HepG2 (cell line): ENCODE measurements around the gene SDC4. TPM values are rescaled to one million over a fixed set of nuclear protein-coding genes. Genes with fewer than 3 reads are reported as not detected.

Experiments
- ADNP ChIP-seq: sonication (generic); formaldehyde crosslinking; IDR thresholded peaks from 2 replicates; pipeline ENCODE4 v1.4.0; 2020; ENCODE audit warnings: missing genetic modification reagents
- ARNT ChIP-seq: fragments of 450-650 bp; IDR thresholded peaks from 2 replicates; pipeline ENCODE4 v1.6.1; 2017
- ERF ChIP-seq: IDR thresholded peaks from 2 replicates; pipeline ENCODE4 v1.6.1; 2018; ENCODE audit warnings: missing biosample characterization, missing genetic modification reagents
- FOXC1 ChIP-seq: sonication (generic); formaldehyde crosslinking; IDR thresholded peaks from 2 replicates; pipeline ENCODE4 v1.8.0; 2022; ENCODE audit warnings: mild to moderate bottlenecking, missing genetic modification reagents, borderline replicate concordance
- GATAD1 ChIP-seq: IDR thresholded peaks from 2 replicates; pipeline ENCODE4 v1.6.1; 2016; ENCODE audit warnings: missing genetic modification reagents, missing compliant biosample characterization
- GTF3A ChIP-seq: sonication (generic); formaldehyde crosslinking; conservative IDR thresholded peaks from 2 replicates; pipeline ENCODE4 v1.4.0; 2020; ENCODE audit warnings: mild to moderate bottlenecking, missing genetic modification reagents
- JARID2 ChIP-seq: sonication (generic); formaldehyde crosslinking; IDR thresholded peaks from 2 replicates; pipeline ENCODE4 v1.8.1; 2023; ENCODE audit warnings: missing genetic modification reagents, inconsistent platforms; ENCODE audit not compliant: insufficient replicate concordance
- MBNL3 ChIP-seq: fragments of 250-450 bp; sonication (Bioruptor Pico); conservative IDR thresholded peaks from 2 replicates; pipeline ENCODE4 v1.8.0; 2022; ENCODE audit warnings: mild to moderate bottlenecking, inconsistent platforms
- NPAS2 ChIP-seq: sonication (generic); formaldehyde crosslinking; IDR thresholded peaks from 2 replicates; pipeline ENCODE4 v1.8.0; 2022; ENCODE audit warnings: mild to moderate bottlenecking, missing genetic modification reagents, borderline replicate concordance
- NRL ChIP-seq: sonication (generic); formaldehyde crosslinking; IDR thresholded peaks from 2 replicates; pipeline ENCODE4 v1.5.0; 2020; ENCODE audit warnings: missing genetic modification reagents, mild to moderate bottlenecking, moderate library complexity, borderline replicate concordance
- REL ChIP-seq: sonication (generic); formaldehyde crosslinking; conservative IDR thresholded peaks from 2 replicates; pipeline ENCODE4 v1.8.0; 2022; ENCODE audit warnings: mild to moderate bottlenecking, missing genetic modification reagents, moderate library complexity
- RNF2 ChIP-seq: fragments of 450-650 bp; conservative IDR thresholded peaks from 2 replicates; pipeline ENCODE4 v1.6.1; 2016; ENCODE audit warnings: low read depth
- SALL1 ChIP-seq: sonication (generic); formaldehyde crosslinking; IDR thresholded peaks from 2 replicates; pipeline ENCODE4 v1.8.0; 2022; ENCODE audit warnings: mild to moderate bottlenecking, missing genetic modification reagents
- SMARCC2 ChIP-seq: fragments of 450-650 bp; IDR thresholded peaks from 2 replicates; pipeline ENCODE4 v1.6.1; 2017; ENCODE audit warnings: antibody characterized with exemption, mild to moderate bottlenecking
- ZBTB1 ChIP-seq: sonication (generic); formaldehyde crosslinking; IDR thresholded peaks from 2 replicates; pipeline ENCODE4 v1.4.0; 2020; ENCODE audit warnings: missing genetic modification reagents, borderline replicate concordance
- ZFP36L1 ChIP-seq: sonication (generic); formaldehyde crosslinking; IDR thresholded peaks from 2 replicates; pipeline ENCODE4 v1.8.0; 2022; ENCODE audit warnings: mild to moderate bottlenecking, missing genetic modification reagents, moderate library complexity
- ZNF33B ChIP-seq: sonication (generic); formaldehyde crosslinking; IDR thresholded peaks from 2 replicates; pipeline ENCODE4 v1.5.1; 2020; ENCODE audit warnings: mild to moderate bottlenecking, missing genetic modification reagents
- ZNF619 ChIP-seq: sonication (generic); formaldehyde crosslinking; IDR thresholded peaks from 2 replicates; pipeline ENCODE4 v1.4.0; 2020; ENCODE audit warnings: mild to moderate bottlenecking, missing genetic modification reagents
- ZNF629 ChIP-seq: sonication (generic); formaldehyde crosslinking; conservative IDR thresholded peaks from 2 replicates; pipeline ENCODE4 v1.5.0; 2020; ENCODE audit warnings: missing genetic modification reagents
- ZNF720 ChIP-seq: sonication (generic); formaldehyde crosslinking; IDR thresholded peaks from 2 replicates; pipeline ENCODE4 v1.4.0; 2020; ENCODE audit warnings: missing genetic modification reagents
- ZSCAN21 ChIP-seq: sonication (generic); formaldehyde crosslinking; IDR thresholded peaks from 2 replicates; pipeline ENCODE4 v1.8.0; 2022; ENCODE audit warnings: mild to moderate bottlenecking, missing genetic modification reagents, moderate library complexity, borderline replicate concordance
- polyA plus RNA-seq, 8 experiments: library from polyadenylated mRNA; depleted of rRNA in 3 of 8; stranded (reverse) in 7 of 8; unstranded in 1 of 8; fragments of >200 nt; fragmentation: Illumina TruSeq in 4 of 8; extraction: Trizol in 4 of 8; gene quantifications; 2 replicates each; pipeline versions ENCODE4 v1.2.1 to v1.2.3, GENCODE V29; 2011 to 2016; ENCODE audit warnings: low read depth in 4 of 8, missing spikeins in 1 of 8, mixed read lengths in 1 of 8; ENCODE audit not compliant: insufficient read depth in 1 of 8
- total RNA-seq, 5 experiments: library from RNA; depleted of rRNA; stranded (reverse); fragments of >200 nt; fragmentation: Illumina TruSeq; extraction: Trizol; gene quantifications; 2 replicates each; pipeline ENCODE4 v1.2.3, GENCODE V29; 2016; ENCODE audit warnings: low read depth in 1 of 5
- TF ChIP-seq, protein P1 (sequence below): sonication (generic); formaldehyde crosslinking; conservative IDR thresholded peaks from 2 replicates; pipeline ENCODE4 v1.5.0; 2020; ENCODE audit warnings: missing genetic modification reagents
- TF ChIP-seq, protein P2 (sequence below): IDR thresholded peaks from 2 replicates; pipeline ENCODE4 v1.6.1; 2012; ENCODE audit warnings: inconsistent platforms
- TF ChIP-seq, protein P3 (sequence below): sonication (generic); formaldehyde crosslinking; IDR thresholded peaks from 2 replicates; pipeline ENCODE4 v1.5.1; 2020; ENCODE audit warnings: missing genetic modification reagents, mild to moderate bottlenecking, borderline replicate concordance
- TF ChIP-seq, protein P4 (sequence below): sonication (generic); formaldehyde crosslinking; IDR thresholded peaks from 2 replicates; pipeline ENCODE4 v1.4.0; 2020; ENCODE audit warnings: mild to moderate bottlenecking, missing genetic modification reagents
- TF ChIP-seq, protein P5 (sequence below): fragments of 450-650 bp; IDR thresholded peaks from 2 replicates; pipeline ENCODE4 v1.6.1; 2016

The SDC4 gene
- total and polyA plus RNA-seq, 2 of the 13 experiments (the other 11 are each of a cell fraction or from before 2014, with no cell fraction given), result 49.0 to 65.1 TPM

DNA sequence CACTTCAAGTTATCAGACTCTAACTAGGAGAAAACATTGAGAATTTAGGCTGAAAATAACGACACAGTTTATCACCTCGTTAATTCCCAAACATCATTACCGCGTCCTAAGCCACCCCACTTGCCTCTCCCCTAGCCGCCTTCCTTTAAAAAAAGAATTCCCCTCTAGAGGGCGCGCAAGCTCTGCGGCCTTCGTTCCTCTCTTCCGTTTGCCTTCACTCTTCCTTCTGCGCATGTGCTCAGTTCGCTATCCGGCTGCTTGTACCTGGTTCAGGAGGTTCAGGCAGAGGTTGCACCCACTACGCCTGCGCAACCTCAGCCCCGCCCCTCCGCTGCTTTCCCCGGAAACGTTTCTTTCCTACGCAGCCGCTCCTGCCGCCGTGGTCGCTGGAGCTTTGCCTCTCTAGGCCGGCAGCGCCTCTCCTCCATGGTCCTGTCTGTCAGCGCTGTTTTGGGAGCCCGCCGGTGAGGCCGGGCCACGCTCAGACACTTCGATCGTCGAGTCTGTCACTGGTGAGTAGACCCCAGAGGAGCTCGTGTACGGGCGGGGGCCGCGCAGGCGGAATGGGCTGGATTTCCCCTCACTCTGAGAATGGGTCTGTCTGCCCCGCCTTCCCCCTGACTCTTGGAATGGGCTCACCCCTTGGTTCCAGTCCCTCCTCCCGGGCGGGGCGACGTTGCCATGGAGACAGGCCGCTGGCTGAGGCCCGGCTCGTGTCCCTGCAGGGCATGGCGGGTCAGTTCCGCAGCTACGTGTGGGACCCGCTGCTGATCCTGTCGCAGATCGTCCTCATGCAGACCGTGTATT lies 14.8 kb upstream of the SDC4 start, which contains the start of gene SYS1 (continued):
- TF ChIP-seq ZFP36L1 (CRISPR knock-in tag) (peak; percentile 97), SALL1 (CRISPR knock-in tag) (peak; percentile 98), ZNF33B (CRISPR knock-in tag) (peak; percentile 90), NPAS2 (CRISPR knock-in tag) (no peak), MBNL3 (no peak), SMARCC2 (no peak), JARID2 (CRISPR knock-in tag) (no peak), ARNT (no peak), ZSCAN21 (CRISPR knock-in tag) (peak; percentile 96; the same call in 1 of the 2 replicates), ADNP (no peak), ZNF619 (peak; percentile 96), ZNF720 (CRISPR knock-in tag) (0 out of 2 replicates have a peak, but pooled peaks have one; percentile 28), ZBTB1 (CRISPR knock-in tag) (0 out of 2 replicates have a peak, but pooled peaks have one; percentile 12), ZNF629 (CRISPR knock-in tag) (no peak), GATAD1 (CRISPR knock-in tag) (peak; percentile 93), FOXC1 (CRISPR knock-in tag) (peak; percentile 98), RNF2 (peak; percentile 90), GTF3A (peak; percentile 98), REL (CRISPR knock-in tag) (no peak), ERF (CRISPR knock-in tag) (peak; percentile 98; the same call in 1 of the 2 replicates), NRL (CRISPR knock-in tag) (peak; percentile 99)
- TF ChIP-seq, protein P1, sequence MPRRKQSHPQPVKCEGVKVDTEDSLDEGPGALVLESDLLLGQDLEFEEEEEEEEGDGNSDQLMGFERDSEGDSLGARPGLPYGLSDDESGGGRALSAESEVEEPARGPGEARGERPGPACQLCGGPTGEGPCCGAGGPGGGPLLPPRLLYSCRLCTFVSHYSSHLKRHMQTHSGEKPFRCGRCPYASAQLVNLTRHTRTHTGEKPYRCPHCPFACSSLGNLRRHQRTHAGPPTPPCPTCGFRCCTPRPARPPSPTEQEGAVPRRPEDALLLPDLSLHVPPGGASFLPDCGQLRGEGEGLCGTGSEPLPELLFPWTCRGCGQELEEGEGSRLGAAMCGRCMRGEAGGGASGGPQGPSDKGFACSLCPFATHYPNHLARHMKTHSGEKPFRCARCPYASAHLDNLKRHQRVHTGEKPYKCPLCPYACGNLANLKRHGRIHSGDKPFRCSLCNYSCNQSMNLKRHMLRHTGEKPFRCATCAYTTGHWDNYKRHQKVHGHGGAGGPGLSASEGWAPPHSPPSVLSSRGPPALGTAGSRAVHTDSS, result peak; percentile 99
- TF ChIP-seq, protein P2, sequence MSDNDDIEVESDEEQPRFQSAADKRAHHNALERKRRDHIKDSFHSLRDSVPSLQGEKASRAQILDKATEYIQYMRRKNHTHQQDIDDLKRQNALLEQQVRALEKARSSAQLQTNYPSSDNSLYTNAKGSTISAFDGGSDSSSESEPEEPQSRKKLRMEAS, result peak; percentile 96
- TF ChIP-seq, protein P3, sequence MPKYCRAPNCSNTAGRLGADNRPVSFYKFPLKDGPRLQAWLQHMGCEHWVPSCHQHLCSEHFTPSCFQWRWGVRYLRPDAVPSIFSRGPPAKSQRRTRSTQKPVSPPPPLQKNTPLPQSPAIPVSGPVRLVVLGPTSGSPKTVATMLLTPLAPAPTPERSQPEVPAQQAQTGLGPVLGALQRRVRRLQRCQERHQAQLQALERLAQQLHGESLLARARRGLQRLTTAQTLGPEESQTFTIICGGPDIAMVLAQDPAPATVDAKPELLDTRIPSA, result no peak; the same call in 1 of the 2 replicates
- TF ChIP-seq, protein P4, sequence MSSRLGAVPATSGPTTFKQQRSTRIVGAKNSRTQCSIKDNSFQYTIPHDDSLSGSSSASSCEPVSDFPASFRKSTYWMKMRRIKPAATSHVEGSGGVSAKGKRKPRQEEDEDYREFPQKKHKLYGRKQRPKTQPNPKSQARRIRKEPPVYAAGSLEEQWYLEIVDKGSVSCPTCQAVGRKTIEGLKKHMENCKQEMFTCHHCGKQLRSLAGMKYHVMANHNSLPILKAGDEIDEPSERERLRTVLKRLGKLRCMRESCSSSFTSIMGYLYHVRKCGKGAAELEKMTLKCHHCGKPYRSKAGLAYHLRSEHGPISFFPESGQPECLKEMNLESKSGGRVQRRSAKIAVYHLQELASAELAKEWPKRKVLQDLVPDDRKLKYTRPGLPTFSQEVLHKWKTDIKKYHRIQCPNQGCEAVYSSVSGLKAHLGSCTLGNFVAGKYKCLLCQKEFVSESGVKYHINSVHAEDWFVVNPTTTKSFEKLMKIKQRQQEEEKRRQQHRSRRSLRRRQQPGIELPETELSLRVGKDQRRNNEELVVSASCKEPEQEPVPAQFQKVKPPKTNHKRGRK (CRISPR knock-in tag), result no peak
- TF ChIP-seq, protein P5, sequence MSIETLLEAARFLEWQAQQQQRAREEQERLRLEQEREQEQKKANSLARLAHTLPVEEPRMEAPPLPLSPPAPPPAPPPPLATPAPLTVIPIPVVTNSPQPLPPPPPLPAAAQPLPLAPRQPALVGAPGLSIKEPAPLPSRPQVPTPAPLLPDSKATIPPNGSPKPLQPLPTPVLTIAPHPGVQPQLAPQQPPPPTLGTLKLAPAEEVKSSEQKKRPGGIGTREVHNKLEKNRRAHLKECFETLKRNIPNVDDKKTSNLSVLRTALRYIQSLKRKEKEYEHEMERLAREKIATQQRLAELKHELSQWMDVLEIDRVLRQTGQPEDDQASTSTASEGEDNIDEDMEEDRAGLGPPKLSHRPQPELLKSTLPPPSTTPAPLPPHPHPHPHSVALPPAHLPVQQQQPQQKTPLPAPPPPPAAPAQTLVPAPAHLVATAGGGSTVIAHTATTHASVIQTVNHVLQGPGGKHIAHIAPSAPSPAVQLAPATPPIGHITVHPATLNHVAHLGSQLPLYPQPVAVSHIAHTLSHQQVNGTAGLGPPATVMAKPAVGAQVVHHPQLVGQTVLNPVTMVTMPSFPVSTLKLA, result peak; percentile 76
